ENCODE results near the gene ERBIN.
"Not testable (repeated sequence)": the region's sequence is repeated elsewhere in the genome, so short reads cannot be mapped to it uniquely, and the experiment has no call there.

Gene ERBIN

DNA sequence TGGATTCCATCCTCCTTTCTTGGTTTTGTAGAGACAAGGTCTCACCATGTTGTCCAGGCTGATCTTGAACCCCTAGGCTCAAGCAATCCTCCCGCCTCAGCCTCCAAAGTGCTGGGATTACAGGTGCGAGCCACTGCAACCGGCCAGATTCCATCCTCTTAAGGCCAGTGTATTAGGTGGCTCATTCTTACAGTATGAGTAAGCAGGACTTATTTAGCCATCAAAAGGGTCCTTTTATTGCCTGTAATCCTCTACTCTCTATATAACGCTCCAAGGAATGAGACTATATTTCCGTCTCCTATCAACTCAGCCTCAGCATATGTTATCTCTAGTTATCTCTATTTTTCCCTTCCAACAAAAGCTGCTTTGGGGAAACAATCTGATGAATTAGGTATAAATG lies 3.0 kb upstream of the ERBIN start:
- no peak for DNase-seq

DNA sequence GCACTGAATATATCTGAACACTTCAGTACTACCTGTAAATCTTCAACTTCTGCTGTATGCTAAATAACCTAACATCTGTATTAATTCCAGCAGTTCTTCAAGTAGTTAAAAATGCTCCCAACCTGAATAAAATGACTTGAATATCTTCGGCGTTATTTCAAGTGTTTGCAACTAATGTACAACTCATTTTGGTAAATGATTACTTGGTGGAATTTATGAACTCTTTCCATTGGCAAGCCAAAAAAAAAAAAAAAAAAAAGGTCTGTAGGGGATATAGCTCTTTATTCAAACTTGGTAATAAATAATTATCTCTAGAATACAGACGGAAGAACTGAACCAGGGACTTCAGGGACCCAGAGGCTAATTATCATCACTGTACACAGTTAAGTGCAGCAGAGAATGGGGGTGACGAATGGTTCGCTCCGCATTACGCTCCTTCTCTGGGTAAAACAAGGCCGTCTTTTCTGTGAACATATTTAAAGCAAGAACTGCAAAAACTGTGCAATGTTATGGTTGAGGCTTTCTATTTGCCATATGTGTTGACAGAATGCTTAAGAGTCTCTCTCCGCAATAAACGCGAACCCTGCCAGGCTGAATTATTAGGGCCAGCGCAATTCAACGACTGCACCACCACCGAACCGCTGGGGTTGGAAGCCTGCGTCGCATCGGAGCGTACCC lies 1.9 kb upstream of the ERBIN start:
- peak; percentile 42 to 53 for DNase-seq

DNA sequence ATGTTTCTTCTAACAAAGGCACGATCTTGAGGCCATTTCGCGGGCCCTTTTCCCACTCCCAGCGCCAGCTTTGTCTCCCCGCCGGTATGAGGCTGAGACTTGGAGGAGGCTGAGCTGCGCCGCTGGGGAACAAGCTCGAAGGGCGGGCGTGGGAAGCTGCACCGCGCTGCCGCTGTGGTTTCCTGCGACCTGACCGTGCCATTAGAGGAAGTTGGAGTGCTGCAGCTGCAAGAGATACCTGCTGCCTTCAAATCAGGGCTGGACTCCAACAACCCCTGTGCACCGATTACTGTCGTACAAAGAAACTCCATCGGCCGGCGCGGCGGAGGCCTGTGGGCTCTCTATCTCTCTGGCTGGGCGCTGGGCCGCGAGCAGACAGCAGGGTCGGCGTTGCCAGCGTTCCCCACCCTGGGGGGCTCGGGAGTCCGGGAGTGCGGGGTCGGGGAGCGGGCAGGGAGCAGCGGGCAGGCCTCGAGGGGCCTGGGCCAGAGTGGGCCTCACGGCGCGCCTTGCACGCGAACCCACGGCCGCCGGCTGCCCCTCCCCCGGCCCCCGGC lies 1.3 kb upstream of the ERBIN start:
- DNase-seq = peak; percentile 42 to 64

DNA sequence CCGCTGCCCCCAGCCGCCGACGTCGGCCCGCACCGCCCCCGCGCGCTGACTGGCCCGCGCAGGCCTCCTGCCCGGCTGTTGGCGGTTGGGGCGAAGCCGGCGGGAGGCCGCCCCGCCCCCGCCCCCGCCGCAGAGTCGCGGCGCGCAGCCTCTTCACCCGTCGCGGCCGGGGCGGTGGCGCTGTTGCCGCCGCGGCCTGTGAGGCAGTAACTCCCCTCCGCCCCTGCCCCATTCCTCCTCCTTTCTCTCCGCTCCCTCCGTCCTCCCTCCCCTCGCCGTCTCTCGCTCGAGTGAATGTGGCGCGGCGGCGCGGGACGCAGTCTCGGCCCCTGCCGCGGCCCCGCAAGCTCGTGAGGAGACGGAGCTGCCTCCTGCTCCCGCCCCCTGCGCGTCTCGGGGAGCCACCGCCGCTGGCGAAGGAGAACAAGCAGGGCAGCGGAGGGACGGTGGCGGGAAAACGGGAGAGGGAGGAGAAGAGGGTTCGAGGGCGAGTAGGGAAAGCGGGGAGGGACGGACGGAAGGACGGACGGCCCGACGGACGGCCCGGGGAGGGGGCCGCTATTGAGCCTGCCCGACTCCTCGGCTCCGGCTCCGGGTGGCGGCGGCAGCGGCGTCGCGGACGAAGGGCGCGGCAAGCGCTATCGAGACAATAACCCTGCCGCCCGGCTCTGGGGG lies 637 bp upstream of the ERBIN start:
- peak; percentile 54 to 82 for DNase-seq

DNA sequence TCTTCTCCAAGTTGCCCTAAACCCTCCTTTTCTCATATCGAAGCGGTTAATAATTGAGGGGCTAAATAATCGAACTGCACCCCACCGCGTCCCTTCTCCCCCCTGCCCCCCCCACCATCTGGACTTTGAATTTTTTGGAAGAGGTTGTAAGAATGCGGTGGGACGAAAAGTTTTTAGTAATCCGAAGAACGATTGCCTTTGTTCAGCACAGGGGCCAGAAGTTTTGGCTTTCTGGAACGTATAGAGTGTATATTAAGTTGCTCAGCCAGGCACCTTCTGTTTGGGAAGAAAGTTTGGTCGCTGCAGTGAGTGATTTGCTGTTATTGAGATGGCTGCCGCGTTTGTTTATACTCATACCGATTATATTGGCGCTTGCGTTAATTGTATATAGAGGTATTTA lies 518 bp downstream of the ERBIN start:
- DNase-seq = peak in 1 of 2 experiments; percentile 8

DNA sequence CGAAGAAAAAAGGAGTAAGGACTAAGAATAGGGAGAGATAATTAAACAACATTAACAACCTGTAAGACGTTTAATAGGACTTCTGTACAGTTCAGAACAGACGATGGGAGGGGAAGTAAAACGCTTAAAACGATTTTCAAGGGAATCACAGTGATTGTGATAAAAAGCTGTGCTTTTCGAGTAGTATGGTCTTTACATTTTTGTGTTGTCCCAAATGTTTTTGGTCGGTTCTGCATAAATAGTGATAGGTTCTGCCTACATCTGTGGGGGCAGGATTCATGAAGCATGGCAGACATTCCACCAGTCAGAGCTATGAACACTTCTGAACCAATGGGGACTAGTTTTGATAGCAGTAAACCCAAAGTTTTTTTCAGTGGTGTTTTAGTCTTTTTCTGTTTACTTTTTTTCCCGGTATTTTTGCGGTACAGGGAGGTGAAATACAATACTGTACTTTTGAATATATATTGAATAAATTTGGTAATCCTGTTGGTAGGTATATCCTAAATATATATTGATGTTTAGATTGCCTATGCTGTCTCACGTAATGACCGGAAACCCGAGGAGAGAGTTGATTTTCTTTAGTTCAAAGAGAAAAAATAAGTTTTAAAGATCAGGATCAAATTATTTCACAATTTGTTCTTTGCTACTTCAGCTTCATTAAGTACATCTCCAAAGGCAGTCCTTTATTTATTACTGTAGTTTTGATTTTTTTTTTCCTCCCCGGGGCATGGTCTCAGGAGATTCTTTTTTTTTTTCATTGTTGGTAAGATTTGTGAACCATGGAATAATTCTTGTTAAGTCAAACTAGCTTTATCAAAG lies 1.3 kb downstream of the ERBIN start:
- no peak for DNase-seq

DNA sequence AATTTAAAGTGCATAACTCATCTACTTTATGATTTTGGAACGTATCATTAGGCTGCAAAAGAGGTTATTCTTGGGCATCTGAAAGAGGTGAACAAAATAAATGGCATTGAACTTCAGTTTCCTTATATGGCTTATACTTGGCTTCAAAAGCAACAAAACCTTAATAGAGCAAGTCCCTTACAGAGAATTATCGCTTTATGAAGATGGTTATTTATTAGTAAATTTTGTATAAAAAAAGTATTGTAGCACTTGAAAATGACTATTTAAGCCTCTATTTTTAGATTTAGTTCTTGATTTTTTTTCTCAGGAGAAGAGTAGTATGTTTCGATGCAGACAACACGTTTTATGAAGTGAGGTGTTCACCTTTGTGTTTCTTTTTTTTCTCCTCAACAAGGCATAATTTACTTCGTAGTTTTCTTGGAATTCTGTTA lies 2.0 kb downstream of the ERBIN start:
- DNase-seq = no peak

DNA sequence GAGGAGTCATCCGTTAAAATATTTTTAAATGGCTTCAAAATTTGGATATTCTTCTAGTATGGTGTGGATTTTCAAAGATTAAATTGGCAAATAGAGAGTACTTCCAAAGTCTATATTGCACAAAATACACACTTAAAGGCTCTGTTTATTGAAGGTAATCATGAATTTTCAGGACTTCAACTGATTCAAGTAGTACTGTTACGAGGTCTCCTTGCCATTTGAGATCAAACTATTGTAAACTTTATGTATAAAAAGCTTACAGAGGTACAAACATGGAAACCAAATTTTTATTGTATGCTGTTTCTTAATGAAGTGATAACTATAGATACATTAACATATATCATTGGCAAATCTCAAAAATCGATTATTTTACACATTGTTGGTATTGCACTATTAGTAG lies 2.5 kb downstream of the ERBIN start:
- no peak for DNase-seq

DNA sequence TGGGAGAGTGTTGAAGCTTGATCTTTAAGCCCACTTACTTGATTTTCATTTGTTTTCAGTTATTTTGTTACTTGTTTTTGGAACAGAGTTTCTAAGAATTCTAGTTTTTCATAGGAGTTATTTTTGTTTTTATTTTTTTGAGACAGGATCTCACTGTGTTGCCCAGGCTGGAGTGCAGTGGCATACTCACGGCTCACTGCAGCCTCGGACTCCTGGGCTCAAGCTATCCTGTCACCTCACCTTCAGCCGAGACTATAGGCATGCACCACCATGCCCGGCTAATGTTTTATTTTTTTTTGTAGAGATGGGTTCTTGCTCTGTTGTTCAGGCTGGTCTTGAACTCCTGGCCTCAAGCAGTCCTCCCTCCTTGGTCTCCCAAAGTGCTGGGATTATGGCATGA lies 6.3 kb downstream of the ERBIN start:
- no peak for DNase-seq

DNA sequence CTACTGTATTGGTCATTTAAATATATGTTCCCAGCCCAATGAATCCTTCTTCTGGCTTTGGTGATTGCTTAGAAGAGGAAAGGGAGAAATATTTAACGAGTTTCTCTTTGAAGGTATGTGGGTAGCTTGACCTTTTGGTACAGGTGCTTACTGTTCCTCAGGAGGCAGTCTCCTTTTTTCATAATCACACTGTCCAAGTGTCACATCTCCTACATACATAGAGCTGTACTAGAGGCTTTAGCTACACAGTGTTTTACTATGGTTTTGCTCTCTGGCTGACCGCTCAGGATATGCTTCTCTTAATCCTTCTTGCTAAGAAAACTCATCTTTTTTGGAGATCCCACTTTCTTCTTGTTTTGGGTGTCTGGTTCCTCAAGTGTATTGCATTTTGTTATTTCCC lies 6.9 kb downstream of the ERBIN start:
- DNase-seq = no peak

DNA sequence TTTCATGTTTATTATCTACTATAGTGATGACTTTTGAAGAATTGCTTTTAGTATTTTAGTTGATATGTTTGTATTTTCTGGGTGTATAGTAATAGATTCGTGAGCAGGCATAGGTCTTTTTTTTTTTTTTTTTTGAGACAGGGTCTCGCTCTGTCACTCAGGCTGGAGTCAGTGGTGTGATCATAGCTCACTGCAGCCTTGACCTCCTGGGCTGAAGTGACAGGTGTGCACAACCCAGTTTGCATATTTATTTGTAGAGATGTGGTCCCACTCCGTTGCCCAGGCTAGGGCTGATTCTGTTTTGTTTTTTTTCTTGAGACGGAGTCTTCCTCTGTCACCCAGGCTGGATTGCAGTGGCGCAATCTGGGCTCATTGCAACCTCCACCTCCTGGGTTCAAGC lies 11.9 kb downstream of the ERBIN start:
- no peak for DNase-seq

DNA sequence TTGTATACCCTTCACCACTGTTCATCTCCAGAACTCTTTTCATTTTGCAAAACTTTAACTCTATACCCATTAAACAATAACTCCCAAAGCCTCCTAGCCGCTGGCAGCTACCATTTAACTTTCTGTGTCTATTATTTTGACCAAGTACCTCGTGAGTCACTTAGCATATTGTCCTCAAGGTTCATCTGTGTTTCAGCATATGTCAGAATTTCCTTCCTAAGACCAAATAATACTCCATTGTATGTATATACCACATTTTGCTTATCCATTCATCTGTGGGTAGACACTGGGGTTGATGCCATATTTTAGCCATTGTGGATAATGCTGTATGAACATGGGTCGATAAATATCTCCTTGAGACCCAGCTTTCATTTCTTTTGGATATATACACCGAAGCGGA lies 17.4 kb downstream of the ERBIN start:
- DNase-seq = no peak

DNA sequence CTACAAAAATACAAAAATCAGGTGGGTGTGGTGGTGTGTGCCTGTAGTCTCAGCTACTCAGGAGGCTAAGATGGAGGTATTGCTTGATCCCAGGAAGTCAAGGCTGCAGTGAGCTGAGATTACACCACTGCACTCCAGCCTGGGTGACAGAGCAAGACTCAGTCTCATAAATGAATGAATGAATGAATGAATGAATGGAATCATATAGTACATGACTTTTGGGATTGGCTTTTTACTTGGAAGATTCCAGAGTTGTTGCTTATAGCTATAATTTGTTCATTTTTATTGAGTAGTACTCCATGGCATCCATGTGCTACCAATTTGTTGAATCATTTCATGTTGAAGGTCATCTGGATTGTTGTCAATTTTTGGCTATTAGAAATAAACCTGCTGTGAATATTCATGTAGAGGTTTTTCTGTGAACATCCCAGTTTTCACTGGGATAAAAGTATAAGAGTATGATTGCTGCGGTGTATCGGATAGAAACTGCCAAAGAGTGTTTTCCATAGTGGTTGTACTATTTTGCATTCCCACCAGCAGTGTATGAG lies 19.9 kb downstream of the ERBIN start:
- no peak for DNase-seq

DNA sequence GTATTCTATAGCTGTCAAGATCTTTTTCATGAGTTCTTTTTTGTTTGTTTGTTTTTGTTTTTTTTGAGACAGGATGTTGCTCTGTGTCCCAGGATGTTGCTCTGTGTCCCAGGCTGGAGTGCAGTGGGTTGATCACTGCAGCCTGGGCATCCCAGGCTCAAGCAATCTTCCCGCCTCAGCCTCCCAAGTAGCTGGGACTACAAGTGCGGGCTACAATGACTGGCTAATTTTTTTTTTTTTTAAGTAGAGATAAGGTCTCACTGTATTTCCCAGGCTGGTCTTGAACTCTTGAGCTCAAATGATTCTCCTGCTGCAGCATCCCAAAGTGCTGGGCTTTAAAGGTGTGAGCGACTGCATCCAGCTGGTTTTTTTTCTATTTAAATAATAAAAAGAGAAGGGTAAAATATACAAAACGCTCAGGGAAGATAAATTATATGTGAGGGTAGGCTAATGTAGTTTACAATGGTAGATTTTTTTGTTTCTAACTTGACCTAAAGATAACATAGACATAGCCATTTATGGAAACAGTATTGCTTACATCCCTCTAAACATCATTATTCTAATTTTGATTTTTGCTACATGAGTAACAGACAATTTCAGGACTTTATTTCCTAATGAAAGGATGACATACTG lies 21.9 kb downstream of the ERBIN start:
- DNase-seq = no peak

DNA sequence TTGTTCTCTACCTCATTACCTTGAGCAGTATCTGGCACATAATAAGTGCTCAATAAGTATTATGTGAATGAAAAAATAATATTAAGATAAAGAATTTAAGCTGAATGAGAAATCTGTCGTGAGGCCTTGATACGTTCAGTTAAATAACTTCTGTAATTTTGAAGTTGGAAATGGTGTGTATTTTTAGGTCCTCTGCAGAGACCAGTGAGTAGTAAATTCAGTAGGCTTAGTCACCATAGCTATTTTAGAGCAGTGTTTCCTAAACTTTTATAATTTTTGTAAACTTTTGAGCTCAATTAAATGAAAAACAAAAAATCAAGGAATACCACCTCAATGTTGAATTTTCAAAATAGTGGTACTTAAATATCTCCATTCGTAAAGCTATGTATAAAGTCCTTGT lies 25.0 kb downstream of the ERBIN start:
- DNase-seq = no peak

DNA sequence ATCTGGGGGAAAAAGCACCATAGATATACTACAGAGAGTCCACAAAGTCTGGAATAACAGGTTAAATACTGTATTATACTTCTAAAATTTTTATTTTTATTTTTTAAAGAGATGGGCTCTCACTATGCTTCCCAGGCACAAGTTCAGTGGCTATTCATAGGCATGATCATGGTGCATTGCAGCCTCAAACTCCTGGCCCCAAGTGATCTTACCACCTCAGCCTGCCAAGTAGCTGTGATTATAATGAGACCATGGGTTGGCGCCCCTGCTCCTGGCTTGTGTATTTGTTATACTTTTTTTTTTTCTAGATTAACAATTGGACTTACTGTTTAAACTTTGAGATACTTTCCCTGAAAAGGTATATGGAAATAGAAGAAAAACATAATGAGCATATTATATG lies 25.9 kb downstream of the ERBIN start:
- no peak for DNase-seq

DNA sequence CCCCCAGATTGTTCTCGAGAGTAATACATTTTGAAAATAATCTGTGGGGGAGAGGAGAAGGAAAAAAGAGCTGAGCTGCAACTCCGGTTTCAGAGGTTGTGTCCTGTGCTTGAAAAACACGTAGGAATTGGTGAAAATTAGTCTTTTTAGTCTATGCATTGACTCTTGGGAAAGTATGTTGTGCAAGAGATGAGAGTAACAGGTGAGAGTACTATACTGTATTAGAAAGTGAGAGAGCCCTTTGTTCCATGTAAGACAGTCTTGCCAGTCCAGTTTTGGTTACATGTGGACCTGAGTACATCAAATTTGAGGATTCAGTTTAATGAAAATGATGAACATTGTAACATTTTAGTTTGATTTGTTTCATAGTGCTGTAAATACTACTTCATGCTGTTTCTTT lies 27.8 kb downstream of the ERBIN start:
- DNase-seq = no peak

DNA sequence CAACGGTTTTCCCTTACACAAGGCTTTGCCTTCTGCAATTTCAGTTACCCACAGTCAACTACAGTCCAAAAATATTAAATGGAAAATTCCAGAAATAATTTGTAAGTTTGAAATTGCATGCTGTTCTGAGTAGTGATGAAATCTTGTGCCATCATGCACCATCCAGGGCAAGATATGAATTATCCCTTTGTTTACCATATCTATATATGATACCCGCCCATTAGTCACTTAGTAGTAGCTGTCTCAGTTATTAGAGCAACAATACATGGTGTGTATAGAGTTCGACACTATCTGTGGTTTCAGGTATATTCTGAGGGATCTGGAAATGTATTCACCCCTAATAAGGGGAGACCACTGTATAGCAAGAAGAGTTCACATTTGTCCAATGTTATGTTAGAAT lies 29.4 kb downstream of the ERBIN start:
- no peak for DNase-seq

DNA sequence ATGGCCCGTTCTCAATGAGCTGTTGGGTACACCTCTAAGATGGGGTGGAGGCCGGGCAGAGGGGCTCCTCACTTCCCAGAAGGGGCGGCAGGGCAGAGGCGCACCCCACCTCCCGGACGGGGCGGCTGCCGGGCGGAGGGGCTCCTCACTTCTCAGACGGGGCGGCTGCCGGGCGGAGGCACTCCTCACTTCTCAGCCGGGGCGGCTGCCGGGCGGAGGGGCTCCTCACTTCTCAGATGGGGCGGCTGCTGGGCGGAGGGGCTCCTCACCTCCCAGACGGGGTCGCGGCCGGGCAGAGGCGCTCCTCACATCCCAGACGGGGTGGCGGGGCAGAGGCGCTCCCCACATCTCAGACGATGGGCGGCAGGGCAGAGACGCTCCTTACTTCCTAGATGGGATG lies 31.3 kb downstream of the ERBIN start:
- DNase-seq = not testable (repeated sequence)

DNA sequence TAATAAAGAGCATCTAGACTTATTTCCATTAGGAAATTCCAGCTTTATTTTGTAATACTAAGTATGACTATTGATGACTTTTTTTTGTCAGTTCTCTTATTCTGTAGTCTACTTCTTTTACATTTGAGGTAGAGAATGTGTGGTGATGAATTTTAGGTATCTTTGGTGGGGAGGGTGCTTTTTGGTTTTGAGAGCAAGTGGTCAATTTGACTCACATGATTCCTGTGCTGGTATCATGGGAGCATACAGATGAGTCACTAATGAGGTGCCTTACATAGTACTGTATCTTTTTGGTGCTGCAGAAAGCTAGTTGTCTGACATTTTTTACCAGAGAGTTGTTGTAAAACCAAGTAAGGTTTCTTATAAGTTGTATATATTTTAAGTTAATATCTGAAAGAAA lies 35.3 kb downstream of the ERBIN start:
- DNase-seq = no peak

DNA sequence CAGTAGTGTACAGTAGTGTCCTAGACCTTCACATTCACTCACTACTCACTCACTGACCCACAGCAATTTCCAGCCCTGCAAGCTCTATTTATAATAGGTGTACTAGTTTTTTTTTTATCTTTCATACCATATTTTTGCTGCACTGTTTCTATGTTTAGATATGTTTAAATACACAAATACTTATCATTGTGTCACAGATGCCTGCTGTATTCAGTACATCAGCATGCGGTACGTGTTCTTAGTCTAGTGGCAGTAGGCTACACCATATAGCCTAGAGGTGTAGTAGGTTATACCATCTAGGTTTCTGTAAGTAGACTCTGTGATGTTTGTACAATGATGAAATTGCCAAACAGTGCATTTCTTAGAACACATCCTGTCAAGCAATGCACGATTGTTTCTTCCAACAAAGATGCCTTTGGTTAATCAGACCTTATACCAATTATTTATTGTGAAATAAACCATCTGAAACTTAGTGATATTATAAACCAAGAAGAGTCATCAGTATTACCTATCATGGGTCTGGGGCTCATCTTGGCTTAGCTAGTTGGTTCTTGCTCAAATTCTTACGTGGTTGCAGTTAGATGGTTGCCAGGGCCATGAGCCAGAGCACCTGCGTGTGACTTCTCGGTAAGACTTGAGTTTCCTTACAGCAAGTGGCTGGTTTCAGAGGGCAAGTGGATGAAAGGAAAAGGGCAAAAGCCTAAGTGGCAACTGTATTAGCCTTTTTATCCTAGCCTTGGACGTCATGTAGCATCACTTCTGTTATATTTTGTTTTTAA lies 41.1 kb downstream of the ERBIN start:
- no peak for DNase-seq
